Right atrium auricular region (tissue), 2 donors: ENCODE results near the gene PHGDH. TPM values are rescaled to one million over a fixed set of nuclear protein-coding genes. Genes with fewer than 3 reads are reported as not detected.

Experiments used
- DNase-seq: peaks from one replicate; pipeline ENCODE4 v3.0.0-alpha.2; 2019; ENCODE audit warnings: low spot score
- H3K27ac ChIP-seq, 2 donors: fragments of 200-600 bp; sonication (generic); 1 replicate in 1 of 2; 2 replicates in 1 of 2; pipeline ENCODE4 v1.5.1; 2016 to 2019
- H3K27me3 ChIP-seq, 2 donors: fragments of 200-600 bp; sonication (generic); one replicate each; pipeline versions ENCODE4 v1.5.1 to v1.6.0; 2017 to 2019
- H3K36me3 ChIP-seq: fragments of 200-600 bp; sonication (generic); one replicate; pipeline ENCODE4 v1.5.1; 2016
- H3K4me1 ChIP-seq, 2 donors: fragments of 200-600 bp; sonication (generic); one replicate each; pipeline versions ENCODE4 v1.5.1 to v1.6.0; 2017 to 2019
- H3K4me3 ChIP-seq, 2 donors: fragments of 200-600 bp; sonication (generic); 1 replicate in 1 of 2; 2 replicates in 1 of 2; pipeline ENCODE4 v1.5.1; 2017 to 2019; ENCODE audit warnings: mild to moderate bottlenecking in 1 of 2, moderate library complexity in 1 of 2
- H3K9me3 ChIP-seq, 2 donors: fragments of 200-600 bp; sonication (generic); one replicate each; pipeline ENCODE4 v1.5.1; 2019
- total RNA-seq, 2 donors: library from RNA; depleted of rRNA; stranded (reverse); fragments of >200 nt; gene quantifications; one replicate each; pipeline ENCODE4 v1.1.0, GENCODE V29; 2016
- TF ChIP-seq, protein P1 (sequence below), 2 donors: fragments of 200-600 bp; sonication (generic); IDR thresholded peaks; one replicate each; pipeline ENCODE4 v1.5.1; 2019; ENCODE audit warnings: antibody characterized with exemption in 2 of 2

Gene PHGDH
- total RNA-seq, 2 donors from 2014 or later = 23.5 to 29.4 TPM

DNA sequence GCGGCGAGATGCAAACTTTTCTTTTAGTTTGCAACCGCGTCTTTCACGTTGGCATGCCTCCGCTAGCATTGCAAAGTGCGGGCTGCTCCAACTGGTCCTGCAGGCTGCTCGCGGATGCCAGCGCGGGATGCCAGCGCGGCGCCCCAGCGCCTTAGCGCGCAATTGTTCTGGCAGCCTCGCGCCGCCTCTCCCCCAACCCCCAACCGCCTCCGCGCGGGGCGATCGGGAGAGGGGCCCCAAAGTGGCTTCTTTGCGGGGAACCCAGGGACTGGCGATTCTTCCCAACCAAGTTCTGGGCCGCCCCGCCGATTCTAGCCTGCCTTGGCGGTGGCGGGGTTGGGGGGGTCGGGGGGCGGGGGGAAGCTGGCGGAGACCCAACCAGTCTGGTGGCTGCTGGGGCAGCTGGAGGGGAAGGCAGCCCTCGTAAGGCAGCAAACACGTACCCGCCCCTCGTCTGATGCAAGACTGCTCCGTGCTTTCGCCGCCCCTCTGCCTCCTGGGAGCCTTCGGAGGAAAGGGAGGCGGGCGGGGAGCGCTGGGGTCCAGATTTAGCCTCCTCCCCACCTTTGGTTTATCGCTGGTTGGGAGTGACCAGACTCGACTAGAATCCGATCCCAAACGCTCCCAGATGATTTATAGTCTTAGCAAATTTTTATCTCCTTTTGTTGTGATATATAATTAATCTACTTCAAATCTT, 756 bp downstream of the PHGDH start:
- TF ChIP-seq, protein P1, sequence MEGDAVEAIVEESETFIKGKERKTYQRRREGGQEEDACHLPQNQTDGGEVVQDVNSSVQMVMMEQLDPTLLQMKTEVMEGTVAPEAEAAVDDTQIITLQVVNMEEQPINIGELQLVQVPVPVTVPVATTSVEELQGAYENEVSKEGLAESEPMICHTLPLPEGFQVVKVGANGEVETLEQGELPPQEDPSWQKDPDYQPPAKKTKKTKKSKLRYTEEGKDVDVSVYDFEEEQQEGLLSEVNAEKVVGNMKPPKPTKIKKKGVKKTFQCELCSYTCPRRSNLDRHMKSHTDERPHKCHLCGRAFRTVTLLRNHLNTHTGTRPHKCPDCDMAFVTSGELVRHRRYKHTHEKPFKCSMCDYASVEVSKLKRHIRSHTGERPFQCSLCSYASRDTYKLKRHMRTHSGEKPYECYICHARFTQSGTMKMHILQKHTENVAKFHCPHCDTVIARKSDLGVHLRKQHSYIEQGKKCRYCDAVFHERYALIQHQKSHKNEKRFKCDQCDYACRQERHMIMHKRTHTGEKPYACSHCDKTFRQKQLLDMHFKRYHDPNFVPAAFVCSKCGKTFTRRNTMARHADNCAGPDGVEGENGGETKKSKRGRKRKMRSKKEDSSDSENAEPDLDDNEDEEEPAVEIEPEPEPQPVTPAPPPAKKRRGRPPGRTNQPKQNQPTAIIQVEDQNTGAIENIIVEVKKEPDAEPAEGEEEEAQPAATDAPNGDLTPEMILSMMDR (IDR thresholded peaks at IDR 0.05) = no peak
- H3K27me3 ChIP-seq = no peaks in the 10 kb centered on the region
- peak overlapping the region; percentile 70 to 74 for H3K27ac ChIP-seq
- no peaks in the 10 kb centered on the region for H3K36me3 ChIP-seq
- peak; percentile 80 for DNase-seq
- peak overlapping the region; percentile 46 to 59 for H3K4me3 ChIP-seq
- no peaks in the 10 kb centered on the region for H3K9me3 ChIP-seq
- H3K4me1 ChIP-seq = peaks cover 0 to 34% of the 10 kb centered on the region in 2 donors

DNA sequence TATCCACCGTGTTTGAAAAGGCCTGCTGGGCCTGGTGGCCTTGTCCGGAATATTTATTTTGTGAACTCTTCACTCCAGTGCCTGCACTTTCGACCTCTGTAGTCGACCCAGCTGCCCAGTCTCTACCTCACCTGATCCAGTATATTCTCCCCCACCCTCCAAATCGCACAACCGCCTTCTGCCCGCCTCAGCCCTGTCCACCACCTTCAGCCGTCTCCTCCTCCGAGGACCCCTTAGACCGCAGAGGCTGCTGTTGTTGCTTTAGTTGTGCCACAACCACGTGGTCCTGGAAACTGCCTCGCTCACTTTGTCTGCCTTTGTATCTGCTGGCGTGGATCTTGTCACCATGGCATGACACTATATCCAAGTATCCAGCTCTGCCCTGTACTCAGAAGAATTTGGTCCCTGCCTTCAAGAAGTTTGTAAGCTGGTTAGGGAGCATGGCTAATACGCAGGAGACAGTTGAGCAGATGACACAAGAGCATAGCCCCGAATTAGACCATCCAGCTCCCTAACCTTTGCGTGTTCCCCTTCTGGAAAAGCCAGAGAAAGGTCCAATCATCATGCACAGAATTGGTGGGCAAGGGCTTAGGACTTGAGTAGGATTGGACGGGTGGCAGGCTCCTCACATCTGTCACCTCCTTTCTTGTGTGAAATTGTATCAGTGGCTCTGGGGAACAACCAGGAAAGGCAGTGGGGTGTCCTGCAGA, 1.5 kb downstream of the PHGDH start:
- Histone ChIP-seq H3K27ac (peak overlapping the region; percentile 70 to 74), H3K27me3 (no peaks in the 10 kb centered on the region), H3K4me3 (peak overlapping the region; percentile 46 to 59), H3K36me3 (no peaks in the 10 kb centered on the region), H3K4me1 (peaks cover 0 to 34% of the 10 kb centered on the region in 2 donors), H3K9me3 (no peaks in the 10 kb centered on the region)
- peak; percentile 60 for DNase-seq
- TF ChIP-seq, protein P1 (IDR thresholded peaks at IDR 0.05) = no peak

DNA sequence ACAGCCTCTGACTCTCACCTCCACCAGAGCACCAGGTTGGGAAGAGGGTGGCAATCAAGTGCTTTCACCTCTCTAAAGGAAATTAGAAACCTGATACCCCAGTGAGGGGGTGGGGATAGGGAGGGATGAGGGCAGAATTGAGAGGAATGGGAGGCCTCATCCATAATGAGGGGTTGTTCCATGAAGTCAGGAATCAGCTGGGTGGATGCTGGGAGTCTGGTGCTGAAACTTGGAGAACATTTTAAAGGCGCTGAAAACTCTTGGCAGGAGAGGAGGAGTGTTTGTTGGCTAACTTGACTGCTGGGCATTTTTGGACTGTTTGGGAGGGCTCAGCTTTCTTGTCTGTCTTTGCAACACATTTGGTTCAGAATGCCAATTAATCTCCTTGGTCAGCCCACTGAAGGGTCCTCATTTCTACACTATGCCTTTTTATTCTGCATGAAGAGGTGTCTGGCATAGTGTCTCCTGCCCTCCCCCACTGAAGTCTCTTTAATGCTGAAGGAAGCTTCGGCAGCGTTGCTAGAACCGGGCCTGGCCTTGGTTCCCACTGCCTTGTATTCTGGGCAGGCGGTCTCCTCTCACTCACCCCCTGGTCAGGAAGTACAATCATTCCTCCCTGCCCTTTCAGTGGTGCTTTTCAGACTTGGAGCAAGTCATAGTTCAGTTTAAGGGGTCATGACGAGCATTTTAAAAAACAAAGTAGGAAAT, 2.2 kb downstream of the PHGDH start:
- H3K27me3 ChIP-seq = no peaks in the 10 kb centered on the region
- no peaks in the 10 kb centered on the region for H3K36me3 ChIP-seq
- H3K4me1 ChIP-seq = peaks cover 0 to 34% of the 10 kb centered on the region in 2 donors
- no peak for DNase-seq
- H3K9me3 ChIP-seq = no peaks in the 10 kb centered on the region
- H3K4me3 ChIP-seq = peak overlapping the region in 1 of 2 donors; percentile 2
- TF ChIP-seq, protein P1 (IDR thresholded peaks at IDR 0.05) = no peak
- H3K27ac ChIP-seq = peak overlapping the region; percentile 70 to 74

DNA sequence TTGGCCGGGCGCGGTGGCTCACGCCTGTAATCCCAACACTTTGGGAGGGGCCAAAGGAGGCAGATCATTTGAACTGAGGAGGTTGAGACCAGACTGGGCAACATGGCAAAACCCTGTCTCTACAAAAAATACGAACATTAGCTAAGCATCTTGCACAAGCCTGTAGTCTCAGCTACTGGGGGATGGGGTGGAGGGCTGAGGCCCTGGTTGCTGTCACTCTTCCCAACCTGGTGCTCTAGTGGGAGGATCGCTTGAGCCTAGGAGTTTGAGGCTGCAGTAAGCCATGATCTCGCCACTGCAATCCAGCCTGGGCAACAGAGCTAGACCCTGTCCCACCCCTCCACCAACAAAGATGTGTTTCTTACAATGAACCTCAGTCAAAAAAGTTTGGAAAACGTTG, 2.8 kb downstream of the PHGDH start:
- Histone ChIP-seq H3K27ac (peak overlapping the region; percentile 70 to 74), H3K36me3 (no peaks in the 10 kb centered on the region), H3K4me1 (peaks cover 0 to 34% of the 10 kb centered on the region in 2 donors), H3K27me3 (no peaks in the 10 kb centered on the region), H3K9me3 (no peaks in the 10 kb centered on the region), H3K4me3 (no peak overlapping the region)
- DNase-seq = peak; percentile 61
- TF ChIP-seq, protein P1 (IDR thresholded peaks at IDR 0.05) = no peak

DNA sequence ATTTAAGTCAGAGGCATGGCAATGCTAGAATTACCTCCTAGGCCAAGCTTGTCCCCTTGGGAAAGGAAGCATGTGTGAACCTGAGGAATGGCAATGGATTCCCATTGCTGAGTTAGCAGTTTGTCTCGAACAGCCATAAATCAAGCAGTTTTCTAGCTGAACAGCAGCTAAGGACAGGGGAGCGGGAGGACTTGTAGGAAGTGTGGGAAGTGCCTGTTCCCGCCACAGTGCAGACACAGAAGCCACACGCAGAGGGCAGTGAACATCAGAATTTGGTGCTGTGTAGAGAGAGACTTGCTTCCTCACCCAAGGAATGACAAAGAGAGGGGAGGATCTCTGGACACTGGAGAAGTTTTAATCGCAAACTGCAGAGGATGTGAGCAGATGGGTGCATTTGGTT, 3.8 kb downstream of the PHGDH start:
- H3K9me3 ChIP-seq = no peaks in the 10 kb centered on the region
- TF ChIP-seq, protein P1 (IDR thresholded peaks at IDR 0.05) = no peak
- H3K27me3 ChIP-seq = no peaks in the 10 kb centered on the region
- peaks cover 0 to 34% of the 10 kb centered on the region in 2 donors for H3K4me1 ChIP-seq
- DNase-seq = no peak
- no peaks in the 10 kb centered on the region for H3K36me3 ChIP-seq
- H3K27ac ChIP-seq = no peak overlapping the region
- no peak overlapping the region for H3K4me3 ChIP-seq
